ENCODE results near the gene OSBPL1A. TPM values are rescaled to one million over a fixed set of nuclear protein-coding genes. Genes with fewer than 3 reads are reported as not detected.

OSBPL1A gene
- total and polyA plus RNA-seq, 7 donors, result 15.2 to 110 (median 71.3) TPM

- intact Hi-C loops (cut with DNase I), result no loop called here
- WGBS, 2 donors, result 77 to 82% methylated on average over 11 of the region's 11 CpGs
- Histone ChIP-seq H3K27me3 (no peaks in the 10 kb centered on the region), H3K4me3 (no peak overlapping the region), H3K36me3 (peaks cover 0 to 2% (median 0%) of the 10 kb centered on the region in 4 donors), H3K4me1 (peaks cover 0 to 40% (median 28%) of the 10 kb centered on the region in 4 donors), H3K9me3 (no peaks in the 10 kb centered on the region), H3K27ac (peak overlapping the region in 2 of 4 donors; percentile 58 to 61)
- TF ChIP-seq CTCF (IDR thresholded peaks at IDR 0.05) (no peak), POLR2AphosphoS5 (IDR thresholded peaks at IDR 0.05) (no peak), EP300 (IDR thresholded peaks at IDR 0.05) (no peak), POLR2A (IDR thresholded peaks at IDR 0.05) (no peak)
- no peak for DNase-seq
Observed at GRCh38 chr18:24200494-24201290, 196.9 kb downstream of the OSBPL1A start.

GRCh38 chr18:24199372-24199962 lies 198.2 kb downstream of the OSBPL1A start:
- H3K4me3 ChIP-seq, result no peak overlapping the region
- intact Hi-C loops (cut with DNase I), result no loop called here
- no peaks in the 10 kb centered on the region for H3K9me3 ChIP-seq
- TF ChIP-seq POLR2A (IDR thresholded peaks at IDR 0.05) (no peak), POLR2AphosphoS5 (IDR thresholded peaks at IDR 0.05) (no peak)
- peaks cover 0 to 40% (median 28%) of the 10 kb centered on the region in 4 donors for H3K4me1 ChIP-seq
- no peak for DNase-seq
- peak overlapping the region in 2 of 4 donors; percentile 45 to 61 for H3K27ac ChIP-seq
- 85 to 90% methylated on average over 5 of the region's 5 CpGs for WGBS, 2 donors
- H3K27me3 ChIP-seq, result no peaks in the 10 kb centered on the region
- peaks cover 0 to 9% (median 0%) of the 10 kb centered on the region in 4 donors for H3K36me3 ChIP-seq

- TF ChIP-seq POLR2AphosphoS5 (IDR thresholded peaks at IDR 0.05) (no peak), CTCF (IDR thresholded peaks at IDR 0.05) (no peak), POLR2A (IDR thresholded peaks at IDR 0.05) (no peak), EP300 (IDR thresholded peaks at IDR 0.05) (no peak)
- no peak for DNase-seq
- intact Hi-C loops (cut with DNase I), result no loop called here
- no peaks in the 10 kb centered on the region for H3K9me3 ChIP-seq
- no peaks in the 10 kb centered on the region for H3K27me3 ChIP-seq
- H3K4me1 ChIP-seq, result peaks cover 0 to 40% (median 28%) of the 10 kb centered on the region in 4 donors
- H3K4me3 ChIP-seq, result no peak overlapping the region
- 84 to 92% methylated on average over 9 of the region's 9 CpGs for WGBS, 2 donors
- peaks cover 0 to 9% (median 0%) of the 10 kb centered on the region in 4 donors for H3K36me3 ChIP-seq
- H3K27ac ChIP-seq, result no peak overlapping the region
Observed at GRCh38 chr18:24198461-24198860, 199.2 kb downstream of the OSBPL1A start.

DNA sequence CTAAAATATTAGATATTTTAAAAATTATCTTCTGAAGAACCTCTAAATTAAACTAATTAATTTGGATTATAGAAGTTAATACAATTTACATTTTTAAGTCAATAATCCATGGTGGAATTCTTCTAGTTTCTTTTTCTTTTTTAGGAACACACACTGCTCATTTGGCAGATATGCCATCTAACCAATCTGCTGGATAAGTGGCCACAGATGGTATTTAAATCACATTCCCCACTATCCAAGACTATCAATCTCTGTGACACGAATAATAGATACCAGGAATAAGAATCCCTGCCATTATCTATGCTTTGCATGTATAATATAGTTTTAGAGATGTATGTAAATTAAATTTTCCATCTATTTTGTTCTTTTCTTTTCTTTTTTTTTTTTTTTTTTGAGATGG lies 200.2 kb downstream of the OSBPL1A start:
- no peak overlapping the region for H3K27ac ChIP-seq
- no peak for DNase-seq
- no peak overlapping the region for H3K4me3 ChIP-seq
- peaks cover 0 to 39% (median 23%) of the 10 kb centered on the region in 4 donors for H3K4me1 ChIP-seq
- WGBS, 2 donors, result 85 to 89% methylated on average over 1 of the region's 1 CpG
- no peaks in the 10 kb centered on the region for H3K9me3 ChIP-seq
- intact Hi-C loops (cut with DNase I), result no loop called here
- peaks cover 0 to 12% (median 0%) of the 10 kb centered on the region in 4 donors for H3K36me3 ChIP-seq
- H3K27me3 ChIP-seq, result no peaks in the 10 kb centered on the region
- TF ChIP-seq POLR2AphosphoS5 (IDR thresholded peaks at IDR 0.05) (no peak), CTCF (IDR thresholded peaks at IDR 0.05) (no peak), EP300 (IDR thresholded peaks at IDR 0.05) (no peak), POLR2A (IDR thresholded peaks at IDR 0.05) (no peak)

GRCh38 chr18:24196764-24197163 lies 200.9 kb downstream of the OSBPL1A start:
- H3K4me3 ChIP-seq, result no peak overlapping the region
- H3K27ac ChIP-seq, result no peak overlapping the region
- DNase-seq, result no peak
- TF ChIP-seq POLR2AphosphoS5 (IDR thresholded peaks at IDR 0.05) (no peak), EP300 (IDR thresholded peaks at IDR 0.05) (no peak), POLR2A (IDR thresholded peaks at IDR 0.05) (no peak), CTCF (IDR thresholded peaks at IDR 0.05) (no peak)
- H3K4me1 ChIP-seq, result peaks cover 0 to 33% (median 17%) of the 10 kb centered on the region in 4 donors
- H3K27me3 ChIP-seq, result no peaks in the 10 kb centered on the region
- intact Hi-C loops (cut with DNase I), result no loop called here
- WGBS, 2 donors, result 93 to 96% methylated on average over 4 of the region's 4 CpGs
- no peaks in the 10 kb centered on the region for H3K9me3 ChIP-seq
- peaks cover 0 to 12% (median 0%) of the 10 kb centered on the region in 4 donors for H3K36me3 ChIP-seq
